A549 (cell line): ENCODE data around the gene MRPS9.

ENCODE experiments used
- CTCF ChIP-seq: fragments of >200 bp; sonication (Bioruptor Twin); formaldehyde crosslinking; IDR thresholded peaks from 3 replicates; pipeline ENCODE4 v1.5.1; 2016
- EP300 ChIP-seq, 2 experiments: fragments of >200 bp; sonication (Bioruptor Twin); formaldehyde crosslinking; IDR thresholded peaks; 2 replicates in 1 of 2; 3 replicates in 1 of 2; pipeline ENCODE4 v1.6.1; 2016 to 2017
- HOXB5 ChIP-seq: fragments of 250-450 bp; sonication (Bioruptor Pico); IDR thresholded peaks from 2 replicates; pipeline ENCODE4 v1.5.0; 2020; ENCODE audit warnings: mild to moderate bottlenecking, moderate library complexity
- JUN ChIP-seq, 2 experiments: fragments of >200 bp; sonication (Bioruptor Twin); formaldehyde crosslinking; IDR thresholded peaks; 2 replicates in 1 of 2; 3 replicates in 1 of 2; pipeline ENCODE4 v1.6.1; 2016 to 2017
- KDM1A ChIP-seq: fragments of 200-600 bp; sonication (generic); IDR thresholded peaks from 2 replicates; pipeline ENCODE4 v1.6.1; 2016; ENCODE audit warnings: low read depth, mild to moderate bottlenecking
- MAFK ChIP-seq: fragments of 450-650 bp; IDR thresholded peaks from 2 replicates; pipeline ENCODE4 v1.6.1; 2014; ENCODE audit not compliant: partially characterized antibody
- MAZ ChIP-seq: fragments of 150-350 bp; IDR thresholded peaks from 2 replicates; pipeline ENCODE4 v1.6.1; 2014; ENCODE audit warnings: antibody characterized with exemption, low read depth, low read length, borderline replicate concordance
- NR3C1 ChIP-seq: fragments of >200 bp; sonication (Bioruptor Twin); formaldehyde crosslinking; IDR thresholded peaks from 3 replicates; pipeline ENCODE4 v1.6.1; 2017
- RAD21 ChIP-seq, 2 experiments: fragments of >200 bp in 1 of 2; sonication (Bioruptor Twin) in 1 of 2; formaldehyde crosslinking in 1 of 2; IDR thresholded peaks in 1 of 2; conservative IDR thresholded peaks in 1 of 2; 2 replicates in 1 of 2; 3 replicates in 1 of 2; pipeline ENCODE4 v1.6.1; 2012 to 2018; ENCODE audit warnings: inconsistent platforms in 1 of 2
- RCOR1 ChIP-seq: fragments of 150-350 bp; IDR thresholded peaks from 2 replicates; pipeline ENCODE4 v1.6.1; 2014; ENCODE audit warnings: antibody characterized with exemption, low read length, low read depth
- REST ChIP-seq: fragments of 200-600 bp; sonication (generic); IDR thresholded peaks from 2 replicates; pipeline ENCODE4 v1.6.1; 2016; ENCODE audit warnings: antibody characterized with exemption, mild to moderate bottlenecking, moderate library complexity
- ZFP36 ChIP-seq: fragments of 450-650 bp; IDR thresholded peaks from 2 replicates; pipeline ENCODE4 v1.6.1; 2014; ENCODE audit warnings: borderline replicate concordance; ENCODE audit not compliant: partially characterized antibody

- TF ChIP-seq CTCF (no peak), REST (no peak), JUN (IDR thresholded peaks at IDR 0.05) (no peak), MAZ (no peak), RAD21 (conservative IDR thresholded peaks at IDR 0.05 in 1 of 2, IDR thresholded peaks at IDR 0.05 in 1 of 2) (no peak), ZFP36 (no peak), HOXB5 (CRISPR knock-in tag) (no peak), KDM1A (no peak), RCOR1 (no peak), MAFK (no peak), NR3C1 (no peak), EP300 (IDR thresholded peaks at IDR 0.05) (no peak)
Observed at GRCh38 chr2:105042189-105042588, 4.3 kb downstream of the MRPS9 start.
